HL-60/S4 treated with retinoic acid at 250 ng/mL for 4 days and 3 days (cell line): ENCODE data around the gene CDK14.
"Not testable (repeated sequence)": the region's sequence is repeated elsewhere in the genome, so short reads cannot be mapped to it uniquely, and the experiment has no call there.

ENCODE experiments used
- in situ Hi-C: fragments of 300-500 bp; cut with MboI; formaldehyde crosslinking; loops from 2 replicates; pipeline ENCODE4 v1.7.0; 2022; ENCODE audit warnings: low sequenced_read_pairs

CDK14 gene

GRCh38 chr7:90886416-90886815, 290.3 kb downstream of the CDK14 start:
- in situ Hi-C loops: no loop called here

GRCh38 chr7:90889210-90889609, 293.1 kb downstream of the CDK14 start:
- in situ Hi-C loops: no loop called here

- in situ Hi-C loops: no loop called here
These were observed 293.5 kb downstream of the CDK14 start for GRCh38 chr7:90889644-90890043.

GRCh38 chr7:90891529-90891928, 295.4 kb downstream of the CDK14 start:
- in situ Hi-C loops: no loop called here

GRCh38 chr7:90892213-90892612, 296.1 kb downstream of the CDK14 start:
- in situ Hi-C loops: no loop called here

- in situ Hi-C loops: no loop called here
These were observed 298.0 kb downstream of the CDK14 start for GRCh38 chr7:90894122-90894521.

- in situ Hi-C loops: no loop called here
These were observed 300.3 kb downstream of the CDK14 start for GRCh38 chr7:90896458-90896857.

GRCh38 chr7:90897961-90898469, 301.9 kb downstream of the CDK14 start:
- in situ Hi-C loops: no loop called here

- in situ Hi-C loops: no loop called here
These were observed 304.7 kb downstream of the CDK14 start for GRCh38 chr7:90900628-90901356.

- in situ Hi-C loops: no loop called here
These were observed 307.7 kb downstream of the CDK14 start for GRCh38 chr7:90903841-90904240.

- in situ Hi-C loops: no loop called here
These were observed 314.0 kb downstream of the CDK14 start for GRCh38 chr7:90910136-90910535.

GRCh38 chr7:90916319-90916718, 320.2 kb downstream of the CDK14 start:
- in situ Hi-C loops: no loop called here

GRCh38 chr7:90917539-90917938, 321.4 kb downstream of the CDK14 start:
- in situ Hi-C loops: no loop called here

GRCh38 chr7:90918303-90918702, 322.2 kb downstream of the CDK14 start:
- in situ Hi-C loops: no loop called here

- in situ Hi-C loops: no loop called here
These were observed 323.7 kb downstream of the CDK14 start for GRCh38 chr7:90919816-90920215.

GRCh38 chr7:90920336-90920735, 324.2 kb downstream of the CDK14 start:
- in situ Hi-C loops: no loop called here

- in situ Hi-C loops: no loop called here
These were observed 327.4 kb downstream of the CDK14 start for GRCh38 chr7:90923541-90923997.

- in situ Hi-C loops: not testable (repeated sequence)
These were observed 332.7 kb downstream of the CDK14 start for GRCh38 chr7:90928700-90929424.

GRCh38 chr7:90931986-90932916, 336.1 kb downstream of the CDK14 start:
- in situ Hi-C loops: no loop called here

- in situ Hi-C loops: no loop called here
These were observed 336.9 kb downstream of the CDK14 start for GRCh38 chr7:90933041-90933440.

- in situ Hi-C loops: no loop called here
These were observed 337.9 kb downstream of the CDK14 start for GRCh38 chr7:90933984-90934383.
